OCI-LY3 (cell line): ENCODE results near the gene DHX38.
"Not testable (repeated sequence)": the region's sequence is repeated elsewhere in the genome, so short reads cannot be mapped to it uniquely, and the experiment has no call there.

Source experiments
- H2AFZ ChIP-seq: fragments of 200-600, 300-600 bp; shearing (Covaris generic); 2 replicates; pipeline ENCODE4 v1.6.0; 2014; ENCODE audit warnings: antibody characterized with exemption, low read depth, low read length
- H3K27ac ChIP-seq: fragments of 200-600, 300-600 bp; sonication (generic); 2 replicates; pipeline ENCODE4 v1.5.1; 2014; ENCODE audit warnings: mild to moderate bottlenecking, low read length, moderate library complexity, mixed read lengths
- H3K27me3 ChIP-seq: fragments of 200-600, 300-600 bp; sonication (generic); 2 replicates; pipeline ENCODE4 v1.6.1; 2014; ENCODE audit warnings: low read depth, low read length, mixed read lengths
- H3K36me3 ChIP-seq: fragments of 200-600, 300-600 bp; sonication (generic); replicated peaks from 2 replicates; pipeline ENCODE3; 2014; ENCODE audit warnings: low read depth, low read length, mixed read lengths
- H3K4me1 ChIP-seq: fragments of 300-600, 200-600 bp; sonication (generic); 2 replicates; pipeline ENCODE4 v1.6.1; 2014; ENCODE audit warnings: low read length, mixed read lengths
- H3K4me2 ChIP-seq: fragments of 200-600, 300-600 bp; sonication (generic); 2 replicates; pipeline ENCODE4 v1.6.1; 2014; ENCODE audit warnings: low read length, mixed read lengths
- H3K4me3 ChIP-seq: fragments of 300-600, 200-600 bp; sonication (generic); 2 replicates; pipeline ENCODE4 v1.5.1; 2014; ENCODE audit warnings: antibody characterized with exemption, mild to moderate bottlenecking, low read length, moderate library complexity
- H3K79me2 ChIP-seq: fragments of 300-600, 200-600 bp; shearing (Covaris generic); 2 replicates; pipeline ENCODE4 v1.6.1; 2014; ENCODE audit warnings: mild to moderate bottlenecking, low read length, mixed read lengths
- H3K9ac ChIP-seq: fragments of 300-600, 200-600 bp; shearing (Covaris generic); 2 replicates; pipeline ENCODE4 v1.6.0; 2014; ENCODE audit warnings: mild to moderate bottlenecking, low read length, moderate library complexity
- H3K9me3 ChIP-seq: fragments of 200-600, 300-600 bp; shearing (Covaris generic); 2 replicates; pipeline ENCODE4 v1.6.1; 2014; ENCODE audit warnings: low read length, mixed read lengths; ENCODE audit not compliant: insufficient read depth
- H4K20me1 ChIP-seq: fragments of 200-600, 300-600 bp; sonication (generic); 2 replicates; pipeline ENCODE4 v1.6.1; 2016; ENCODE audit warnings: low read length, mixed read lengths; ENCODE audit not compliant: insufficient read depth
- CTCF ChIP-seq: fragments of 200-600, 300-600 bp; sonication (generic); IDR thresholded peaks from 2 replicates; pipeline ENCODE4 v1.5.1; 2014; ENCODE audit warnings: antibody characterized with exemption, low read length, low read depth
- EZH2phosphoT487 ChIP-seq: fragments of 200-600 bp; shearing (Covaris generic); IDR thresholded peaks from 2 replicates; pipeline ENCODE4 v1.6.1; 2018; ENCODE audit warnings: antibody characterized with exemption, mixed run types, low read depth

DHX38 gene

GRCh38 chr16:72068930-72069329 is 24.7 kb upstream of the DHX38 start:
- H3K36me3 ChIP-seq, result no peaks in the 10 kb centered on the region
- H3K4me3 ChIP-seq, result no peak overlapping the region
- no peak overlapping the region for H2AFZ ChIP-seq
- H3K79me2 ChIP-seq, result no peaks in the 10 kb centered on the region
- no peaks in the 10 kb centered on the region for H3K9me3 ChIP-seq
- no peaks in the 10 kb centered on the region for H3K27me3 ChIP-seq
- no peak overlapping the region for H3K4me2 ChIP-seq
- H3K4me1 ChIP-seq, result no peaks in the 10 kb centered on the region
- no peak overlapping the region for H3K27ac ChIP-seq
- TF ChIP-seq EZH2phosphoT487 (no peak), CTCF (no peak)
- no peaks in the 10 kb centered on the region for H4K20me1 ChIP-seq
- H3K9ac ChIP-seq, result no peak overlapping the region

DNA sequence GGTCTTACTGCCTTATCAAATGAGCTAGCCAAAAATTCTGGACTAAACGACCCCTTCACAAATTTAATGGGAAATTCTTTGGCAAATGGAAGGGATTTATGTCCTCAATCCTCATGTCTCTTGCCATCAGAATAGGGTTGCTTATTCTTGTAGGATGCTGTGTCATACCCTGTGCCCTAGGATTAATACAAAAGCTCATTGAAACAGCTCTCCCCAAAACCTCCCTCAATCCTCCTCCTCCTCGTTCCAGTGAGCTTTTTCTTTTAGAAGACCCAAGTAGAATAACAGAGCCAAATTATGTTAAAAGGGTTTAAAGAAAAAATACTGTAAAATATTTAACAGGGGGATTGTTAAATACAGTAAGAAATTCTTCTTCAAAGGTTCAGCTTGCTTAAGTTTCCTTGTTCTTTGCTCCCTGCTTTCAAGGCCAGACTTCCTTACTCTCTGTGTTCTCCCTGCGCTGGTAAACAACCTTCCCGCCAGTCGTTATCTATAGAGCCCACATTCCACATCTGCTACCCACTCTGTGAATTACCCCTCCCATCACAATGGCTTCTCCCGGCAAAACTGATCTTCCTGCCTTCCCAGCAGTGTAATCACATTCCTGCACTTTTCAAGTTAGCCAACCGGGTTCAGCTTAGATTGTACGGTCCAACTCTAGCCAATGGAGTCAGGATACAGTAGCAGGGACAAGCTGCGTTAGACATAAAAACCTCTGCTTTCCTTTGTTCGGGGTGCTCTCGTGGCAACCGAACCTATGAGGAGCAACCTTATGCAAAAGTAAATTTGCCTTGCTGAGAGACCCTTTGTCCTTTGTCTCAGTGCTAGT is 20.9 kb upstream of the DHX38 start:
- H3K9ac ChIP-seq, result no peak overlapping the region
- H3K4me2 ChIP-seq, result no peak overlapping the region
- H3K36me3 ChIP-seq, result no peaks in the 10 kb centered on the region
- no peaks in the 10 kb centered on the region for H3K9me3 ChIP-seq
- no peak overlapping the region for H2AFZ ChIP-seq
- H4K20me1 ChIP-seq, result no peaks in the 10 kb centered on the region
- H3K27me3 ChIP-seq, result no peaks in the 10 kb centered on the region
- H3K4me3 ChIP-seq, result no peak overlapping the region
- no peaks in the 10 kb centered on the region for H3K79me2 ChIP-seq
- H3K4me1 ChIP-seq, result no peaks in the 10 kb centered on the region
- TF ChIP-seq CTCF (no peak), EZH2phosphoT487 (no peak)
- H3K27ac ChIP-seq, result no peak overlapping the region

DNA sequence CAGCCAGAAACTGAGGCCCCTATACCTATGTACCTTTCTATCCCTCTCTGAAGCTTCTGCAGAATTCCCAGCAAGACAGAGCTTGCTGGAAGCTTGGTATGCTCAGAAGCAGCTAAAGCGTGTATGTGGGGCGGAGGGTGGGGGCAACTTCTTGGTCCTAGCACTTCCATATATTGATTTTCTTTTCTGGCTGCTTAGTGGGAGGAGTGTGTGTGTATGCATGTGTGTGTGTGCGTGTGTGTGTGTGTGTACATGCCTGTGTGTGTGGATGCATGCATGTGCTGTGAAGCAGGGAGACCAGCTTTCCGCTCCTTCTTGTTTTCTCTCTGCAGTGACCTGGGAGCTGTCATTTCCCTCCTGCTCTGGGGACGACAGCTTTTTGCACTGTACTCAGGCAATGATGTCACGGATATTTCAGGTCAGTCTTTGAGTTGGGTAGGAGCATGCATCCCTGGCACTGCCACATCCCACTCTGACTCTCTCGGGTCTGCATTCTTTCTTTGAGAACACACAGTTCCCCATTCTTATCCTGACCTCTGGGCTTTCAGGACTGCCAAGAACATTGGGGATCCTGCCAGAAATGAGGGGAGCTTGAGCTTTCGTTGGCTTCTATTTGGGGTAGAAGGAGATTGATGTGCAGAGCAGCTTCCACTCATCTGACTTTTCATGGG is 20.0 kb upstream of the DHX38 start:
- Histone ChIP-seq H3K27me3 (no peaks in the 10 kb centered on the region), H3K4me1 (no peaks in the 10 kb centered on the region), H3K9ac (no peak overlapping the region), H2AFZ (no peak overlapping the region), H3K27ac (no peak overlapping the region), H3K4me3 (no peak overlapping the region), H4K20me1 (no peaks in the 10 kb centered on the region), H3K9me3 (no peaks in the 10 kb centered on the region), H3K4me2 (no peak overlapping the region), H3K79me2 (no peaks in the 10 kb centered on the region), H3K36me3 (no peaks in the 10 kb centered on the region)
- TF ChIP-seq CTCF (no peak), EZH2phosphoT487 (no peak)

- not testable (repeated sequence) for H3K9ac ChIP-seq, H3K27ac ChIP-seq, H3K4me1 ChIP-seq, H3K4me2 ChIP-seq, H3K79me2 ChIP-seq, H3K4me3 ChIP-seq, H3K27me3 ChIP-seq, H3K9me3 ChIP-seq, H2AFZ ChIP-seq, H3K36me3 ChIP-seq, H4K20me1 ChIP-seq
These were observed 18.6 kb upstream of the DHX38 start for GRCh38 chr16:72075067-72075466.

- not testable (repeated sequence) for H3K9me3 ChIP-seq
These were observed 16.5 kb upstream of the DHX38 start for GRCh38 chr16:72076991-72077706.

More at GRCh38 chr16:72076991-72077706, 16.5 kb upstream of the DHX38 start:
- H4K20me1 ChIP-seq, H3K9ac ChIP-seq, H3K4me2 ChIP-seq, H2AFZ ChIP-seq, H3K4me3 ChIP-seq, H3K79me2 ChIP-seq, H3K4me1 ChIP-seq, H3K27me3 ChIP-seq, H3K36me3 ChIP-seq, H3K27ac ChIP-seq: not testable (repeated sequence)
